ENCODE results near the gene LPP.

LPP gene

GRCh38 chr3:188844096-188844495, 690.1 kb downstream of the LPP start:
- TF ChIP-seq POU2F2 (IDR thresholded peaks at IDR 0.05; ENCODE audit: low read depth, low read length): no peak
- no peak for TF ChIP-seq SPI1 (IDR thresholded peaks at IDR 0.05; ENCODE audit: low read depth, low read length)
- TF ChIP-seq POLR2AphosphoS5 (IDR thresholded peaks at IDR 0.05; ENCODE audit: low read depth, low read length): no peak
- TF ChIP-seq POLR2A (IDR thresholded peaks at IDR 0.05; ENCODE audit: low read depth, low read length): no peak
- TF ChIP-seq TAF1 (IDR thresholded peaks at IDR 0.05; ENCODE audit: low read depth, low read length): no peak
- no peak for TF ChIP-seq PAX5 (IDR thresholded peaks at IDR 0.05; ENCODE audit: insufficient read depth, low read length, severe bottlenecking)
- no peak for DNase-seq (ENCODE audit: insufficient read length, low spot score)
- FAIRE-seq: no peak

GRCh38 chr3:188845514-188845913, 691.6 kb downstream of the LPP start:
- TF ChIP-seq TAF1 (IDR thresholded peaks at IDR 0.05; ENCODE audit: low read depth, low read length) (no peak), POLR2A (IDR thresholded peaks at IDR 0.05; ENCODE audit: low read depth, low read length) (no peak), PAX5 (IDR thresholded peaks at IDR 0.05; ENCODE audit: insufficient read depth, low read length, severe bottlenecking) (no peak), SPI1 (IDR thresholded peaks at IDR 0.05; ENCODE audit: low read depth, low read length) (no peak), POLR2AphosphoS5 (IDR thresholded peaks at IDR 0.05; ENCODE audit: low read depth, low read length) (no peak), POU2F2 (IDR thresholded peaks at IDR 0.05; ENCODE audit: low read depth, low read length) (no peak)
- DNase-seq (ENCODE audit: insufficient read length, low spot score): no peak
- FAIRE-seq: no peak

- FAIRE-seq: no peak
- TF ChIP-seq POLR2AphosphoS5 (IDR thresholded peaks at IDR 0.05; ENCODE audit: low read depth, low read length) (no peak), PAX5 (IDR thresholded peaks at IDR 0.05; ENCODE audit: insufficient read depth, low read length, severe bottlenecking) (no peak), POLR2A (IDR thresholded peaks at IDR 0.05; ENCODE audit: low read depth, low read length) (no peak), POU2F2 (IDR thresholded peaks at IDR 0.05; ENCODE audit: low read depth, low read length) (no peak), TAF1 (IDR thresholded peaks at IDR 0.05; ENCODE audit: low read depth, low read length) (no peak), SPI1 (IDR thresholded peaks at IDR 0.05; ENCODE audit: low read depth, low read length) (no peak)
Measured at GRCh38 chr3:188848947-188849346, 695.0 kb downstream of the LPP start.

GRCh38 chr3:188853856-188854771, 700.2 kb downstream of the LPP start:
- TF ChIP-seq POLR2AphosphoS5 (IDR thresholded peaks at IDR 0.05; ENCODE audit: low read depth, low read length) (no peak), POU2F2 (IDR thresholded peaks at IDR 0.05; ENCODE audit: low read depth, low read length) (no peak), SPI1 (IDR thresholded peaks at IDR 0.05; ENCODE audit: low read depth, low read length) (no peak), POLR2A (IDR thresholded peaks at IDR 0.05; ENCODE audit: low read depth, low read length) (no peak), TAF1 (IDR thresholded peaks at IDR 0.05; ENCODE audit: low read depth, low read length) (no peak), PAX5 (IDR thresholded peaks at IDR 0.05; ENCODE audit: insufficient read depth, low read length, severe bottlenecking) (no peak)
- no peak for DNase-seq (ENCODE audit: insufficient read length, low spot score)
- FAIRE-seq: no peak

More at GRCh38 chr3:188848947-188849346, 695.0 kb downstream of the LPP start:
- DNase-seq (ENCODE audit: insufficient read length, low spot score): no peak

GRCh38 chr3:188854772-188855149, 700.8 kb downstream of the LPP start:
- no peak for TF ChIP-seq TAF1 (IDR thresholded peaks at IDR 0.05; ENCODE audit: low read depth, low read length)
- TF ChIP-seq POLR2AphosphoS5 (IDR thresholded peaks at IDR 0.05; ENCODE audit: low read depth, low read length): no peak
- TF ChIP-seq SPI1 (IDR thresholded peaks at IDR 0.05; ENCODE audit: low read depth, low read length): no peak
- TF ChIP-seq POU2F2 (IDR thresholded peaks at IDR 0.05; ENCODE audit: low read depth, low read length): no peak
- no peak for TF ChIP-seq PAX5 (IDR thresholded peaks at IDR 0.05; ENCODE audit: insufficient read depth, low read length, severe bottlenecking)
- no peak for TF ChIP-seq POLR2A (IDR thresholded peaks at IDR 0.05; ENCODE audit: low read depth, low read length)
- DNase-seq (ENCODE audit: insufficient read length, low spot score): no peak
- no peak for FAIRE-seq

- FAIRE-seq (no peak), DNase-seq (ENCODE audit: insufficient read length, low spot score) (no peak)
- TF ChIP-seq POU2F2 (IDR thresholded peaks at IDR 0.05; ENCODE audit: low read depth, low read length): no peak
- no peak for TF ChIP-seq POLR2AphosphoS5 (IDR thresholded peaks at IDR 0.05; ENCODE audit: low read depth, low read length)
- no peak for TF ChIP-seq TAF1 (IDR thresholded peaks at IDR 0.05; ENCODE audit: low read depth, low read length)
- TF ChIP-seq POLR2A (IDR thresholded peaks at IDR 0.05; ENCODE audit: low read depth, low read length): no peak
- TF ChIP-seq PAX5 (IDR thresholded peaks at IDR 0.05; ENCODE audit: insufficient read depth, low read length, severe bottlenecking): no peak
- no peak for TF ChIP-seq SPI1 (IDR thresholded peaks at IDR 0.05; ENCODE audit: low read depth, low read length)
Measured at GRCh38 chr3:188855675-188856074, 701.7 kb downstream of the LPP start.

- FAIRE-seq: no peak
- TF ChIP-seq SPI1 (IDR thresholded peaks at IDR 0.05; ENCODE audit: low read depth, low read length) (no peak), POLR2A (IDR thresholded peaks at IDR 0.05; ENCODE audit: low read depth, low read length) (no peak), POU2F2 (IDR thresholded peaks at IDR 0.05; ENCODE audit: low read depth, low read length) (no peak), PAX5 (IDR thresholded peaks at IDR 0.05; ENCODE audit: insufficient read depth, low read length, severe bottlenecking) (no peak), POLR2AphosphoS5 (IDR thresholded peaks at IDR 0.05; ENCODE audit: low read depth, low read length) (no peak), TAF1 (IDR thresholded peaks at IDR 0.05; ENCODE audit: low read depth, low read length) (no peak)
- DNase-seq (ENCODE audit: insufficient read length, low spot score): no peak
Measured at GRCh38 chr3:188860147-188860546, 706.2 kb downstream of the LPP start.

- no peak for FAIRE-seq
- TF ChIP-seq PAX5 (IDR thresholded peaks at IDR 0.05; ENCODE audit: insufficient read depth, low read length, severe bottlenecking): no peak
- TF ChIP-seq POLR2A (IDR thresholded peaks at IDR 0.05; ENCODE audit: low read depth, low read length): no peak
- no peak for TF ChIP-seq TAF1 (IDR thresholded peaks at IDR 0.05; ENCODE audit: low read depth, low read length)
- TF ChIP-seq POLR2AphosphoS5 (IDR thresholded peaks at IDR 0.05; ENCODE audit: low read depth, low read length): no peak
- no peak for TF ChIP-seq POU2F2 (IDR thresholded peaks at IDR 0.05; ENCODE audit: low read depth, low read length)
- TF ChIP-seq SPI1 (IDR thresholded peaks at IDR 0.05; ENCODE audit: low read depth, low read length): no peak
- no peak for DNase-seq (ENCODE audit: insufficient read length, low spot score)
Measured at GRCh38 chr3:188861842-188862744, 708.1 kb downstream of the LPP start.

Measured in GM12891 (cell line).